WTC11 (cell line): ENCODE results near the gene CD46. TPM values are rescaled to one million over a fixed set of nuclear protein-coding genes. Genes with fewer than 3 reads are reported as not detected.

ENCODE experiments used
- ATAC-seq: fragments of 200-7000 bp; cut with Tn5 transposase; 2 replicates; pipeline ENCODE4 v1.10.0; 2021; ENCODE audit warnings: mild to moderate bottlenecking, moderate library complexity
- CTCF ChIA-PET: fragments of 300-600 bp; sonication (Branson Sonifier 250); formaldehyde crosslinking; loops from one replicate; lab custom pipeline; 2021; ENCODE audit warnings: antibody characterized with exemption; lab: Charles Lee
- POLR2A ChIA-PET: fragments of 350-600 bp; sonication (Branson Sonifier 250); formaldehyde crosslinking; loops from one replicate; lab custom pipeline; 2021; ENCODE audit warnings: antibody characterized with exemption; lab: Charles Lee
- DNase-seq: peaks from one replicate; pipeline ENCODE4 v3.0.0; 2021; ENCODE audit warnings: low spot score
- H3K27ac Mint-ChIP-seq: 2 replicates; pipeline ENCODE4 v1.8.0; 2021; ENCODE audit warnings: mixed read lengths
- H3K27me3 Mint-ChIP-seq: 2 replicates; pipeline ENCODE4 v1.8.0; 2021; ENCODE audit warnings: low read depth, mild to moderate bottlenecking, moderate library complexity, mixed read lengths
- H3K36me3 Mint-ChIP-seq: 2 replicates; pipeline ENCODE4 v1.8.0; 2021; ENCODE audit warnings: mixed read lengths
- H3K4me1 Mint-ChIP-seq: 2 replicates; pipeline ENCODE4 v1.8.0; 2022; ENCODE audit warnings: mixed read lengths
- H3K4me3 Mint-ChIP-seq: 2 replicates; pipeline ENCODE4 v1.8.0; 2021; ENCODE audit warnings: mild to moderate bottlenecking, moderate library complexity, mixed read lengths
- H3K9me3 Mint-ChIP-seq: 2 replicates; pipeline ENCODE4 v1.8.0; 2021; ENCODE audit warnings: mixed read lengths
- AR ChIP-seq: fragments of 250-450 bp; sonication (Bioruptor Pico); IDR thresholded peaks from 2 replicates; pipeline ENCODE4 v1.9.0; 2021; ENCODE audit warnings: mild to moderate bottlenecking
- CREM ChIP-seq: sonication (generic); formaldehyde crosslinking; IDR thresholded peaks from 2 replicates; pipeline ENCODE4 v1.8.1; 2022; ENCODE audit warnings: mild to moderate bottlenecking, missing genetic modification reagents, moderate library complexity
- ETV6 ChIP-seq: sonication (generic); formaldehyde crosslinking; IDR thresholded peaks from 2 replicates; pipeline ENCODE4 v1.8.1; 2022; ENCODE audit warnings: mild to moderate bottlenecking, missing genetic modification reagents
- JAZF1 ChIP-seq: fragments of 250-450 bp; sonication (Bioruptor Pico); IDR thresholded peaks from 2 replicates; pipeline ENCODE4 v1.9.0; 2021; ENCODE audit warnings: moderate library complexity, mild to moderate bottlenecking, inconsistent platforms
- KAT7 ChIP-seq: sonication (generic); formaldehyde crosslinking; IDR thresholded peaks from 2 replicates; pipeline ENCODE4 v1.8.1; 2023; ENCODE audit warnings: missing genetic modification reagents, mild to moderate bottlenecking, borderline replicate concordance
- MAX ChIP-seq: sonication (generic); formaldehyde crosslinking; IDR thresholded peaks from 2 replicates; pipeline ENCODE4 v1.8.0; 2022; ENCODE audit warnings: mild to moderate bottlenecking, missing genetic modification reagents
- NR3C1 ChIP-seq: sonication (generic); formaldehyde crosslinking; conservative IDR thresholded peaks from 2 replicates; pipeline ENCODE4 v1.8.1; 2023; ENCODE audit warnings: low read depth, mild to moderate bottlenecking, missing genetic modification reagents
- OVOL2 ChIP-seq: fragments of 250-450 bp; sonication (Bioruptor Pico); IDR thresholded peaks from 2 replicates; pipeline ENCODE4 v1.9.0; 2021; ENCODE audit warnings: mild to moderate bottlenecking, borderline replicate concordance
- ZBTB21 ChIP-seq: sonication (generic); formaldehyde crosslinking; IDR thresholded peaks from 2 replicates; pipeline ENCODE4 v1.8.1; 2023; ENCODE audit warnings: mild to moderate bottlenecking, missing genetic modification reagents, borderline replicate concordance
- ZNF317 ChIP-seq: sonication (generic); formaldehyde crosslinking; IDR thresholded peaks from 2 replicates; pipeline ENCODE4 v1.8.1; 2023; ENCODE audit warnings: low read depth, mild to moderate bottlenecking, moderate library complexity, missing genetic modification reagents, borderline replicate concordance
- total RNA-seq: library from RNA; stranded (reverse); gene quantifications from 3 replicates; pipeline ENCODE4 v1.2.3, GENCODE V29; 2021
- TF ChIP-seq, protein P1 (sequence below): sonication (generic); formaldehyde crosslinking; conservative IDR thresholded peaks from 2 replicates; pipeline ENCODE4 v1.8.1; 2023; ENCODE audit warnings: mild to moderate bottlenecking, low read depth, missing genetic modification reagents, moderate library complexity
- TF ChIP-seq, protein P2 (sequence below): sonication (generic); formaldehyde crosslinking; IDR thresholded peaks from 2 replicates; pipeline ENCODE4 v1.8.0; 2022; ENCODE audit warnings: missing genetic modification reagents
- TF ChIP-seq, protein P3 (sequence below): fragments of 200-600 bp; IDR thresholded peaks from 2 replicates; pipeline ENCODE4 v1.8.0; 2022; ENCODE audit warnings: antibody characterized with exemption
- TF ChIP-seq, protein P4 (sequence below): sonication (generic); formaldehyde crosslinking; IDR thresholded peaks from 2 replicates; pipeline ENCODE4 v1.8.1; 2023; ENCODE audit warnings: mild to moderate bottlenecking, missing genetic modification reagents
- TF ChIP-seq, protein P5 (sequence below): fragments of 250-450 bp; sonication (Bioruptor Pico); IDR thresholded peaks from 2 replicates; pipeline ENCODE4 v2.1.2; 2022; ENCODE audit warnings: mild to moderate bottlenecking, moderate library complexity

The CD46 gene
- total RNA-seq, 1 experiment from 2014 or later: 150 TPM

DNA sequence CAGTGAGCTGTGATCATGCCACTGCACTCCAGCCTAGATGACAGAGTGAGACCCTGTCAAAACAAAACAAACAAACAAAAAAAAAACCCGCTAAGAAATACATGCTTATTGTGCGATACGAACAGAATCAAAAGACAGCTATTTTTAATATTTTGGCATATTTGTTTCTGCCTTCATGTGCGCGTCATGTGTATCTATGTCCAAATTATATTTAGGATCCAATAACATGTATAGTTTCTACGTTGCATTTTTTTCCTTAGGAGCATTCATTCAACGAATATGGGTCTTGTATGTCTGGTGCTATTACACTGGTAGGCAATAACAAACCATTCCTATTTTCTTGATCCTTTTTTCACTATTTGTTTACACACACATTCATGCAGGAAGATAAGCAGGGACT lies 1.8 kb downstream of the CD46 start (continued):
- no peak for TF ChIP-seq ZBTB21 (CRISPR knock-in tag)
- TF ChIP-seq NR3C1 (CRISPR knock-in tag): no peak
- TF ChIP-seq, all 79 proteins: peak for 0

GRCh38 chr1:207754011-207754410 lies 2.2 kb downstream of the CD46 start:
- CTCF ChIA-PET: interaction anchor here (0.6 to 2.1 kb wide), 4 partner anchors 43 to 55 kb away, joined by 3 to 9 read pairs (median 4); no protein-coding TSS in a partner anchor
- Mint-ChIP-seq H3K4me3 (peak overlapping the region; percentile 99), H3K27ac (peak overlapping the region; percentile 24; the same call in 1 of the 2 replicates), H3K36me3 (peaks cover 30% of the 10 kb centered on the region), H3K27me3 (no peaks in the 10 kb centered on the region), H3K9me3 (no peaks in the 10 kb centered on the region), H3K4me1 (peaks cover 52% of the 10 kb centered on the region)
- POLR2A ChIA-PET: no interaction called here
- TF ChIP-seq KAT7 (CRISPR knock-in tag) (no peak), OVOL2 (no peak), MAX (no peak)
- TF ChIP-seq, protein P1, sequence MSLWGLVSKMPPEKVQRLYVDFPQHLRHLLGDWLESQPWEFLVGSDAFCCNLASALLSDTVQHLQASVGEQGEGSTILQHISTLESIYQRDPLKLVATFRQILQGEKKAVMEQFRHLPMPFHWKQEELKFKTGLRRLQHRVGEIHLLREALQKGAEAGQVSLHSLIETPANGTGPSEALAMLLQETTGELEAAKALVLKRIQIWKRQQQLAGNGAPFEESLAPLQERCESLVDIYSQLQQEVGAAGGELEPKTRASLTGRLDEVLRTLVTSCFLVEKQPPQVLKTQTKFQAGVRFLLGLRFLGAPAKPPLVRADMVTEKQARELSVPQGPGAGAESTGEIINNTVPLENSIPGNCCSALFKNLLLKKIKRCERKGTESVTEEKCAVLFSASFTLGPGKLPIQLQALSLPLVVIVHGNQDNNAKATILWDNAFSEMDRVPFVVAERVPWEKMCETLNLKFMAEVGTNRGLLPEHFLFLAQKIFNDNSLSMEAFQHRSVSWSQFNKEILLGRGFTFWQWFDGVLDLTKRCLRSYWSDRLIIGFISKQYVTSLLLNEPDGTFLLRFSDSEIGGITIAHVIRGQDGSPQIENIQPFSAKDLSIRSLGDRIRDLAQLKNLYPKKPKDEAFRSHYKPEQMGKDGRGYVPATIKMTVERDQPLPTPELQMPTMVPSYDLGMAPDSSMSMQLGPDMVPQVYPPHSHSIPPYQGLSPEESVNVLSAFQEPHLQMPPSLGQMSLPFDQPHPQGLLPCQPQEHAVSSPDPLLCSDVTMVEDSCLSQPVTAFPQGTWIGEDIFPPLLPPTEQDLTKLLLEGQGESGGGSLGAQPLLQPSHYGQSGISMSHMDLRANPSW (CRISPR knock-in tag): no peak
- TF ChIP-seq, protein P2, sequence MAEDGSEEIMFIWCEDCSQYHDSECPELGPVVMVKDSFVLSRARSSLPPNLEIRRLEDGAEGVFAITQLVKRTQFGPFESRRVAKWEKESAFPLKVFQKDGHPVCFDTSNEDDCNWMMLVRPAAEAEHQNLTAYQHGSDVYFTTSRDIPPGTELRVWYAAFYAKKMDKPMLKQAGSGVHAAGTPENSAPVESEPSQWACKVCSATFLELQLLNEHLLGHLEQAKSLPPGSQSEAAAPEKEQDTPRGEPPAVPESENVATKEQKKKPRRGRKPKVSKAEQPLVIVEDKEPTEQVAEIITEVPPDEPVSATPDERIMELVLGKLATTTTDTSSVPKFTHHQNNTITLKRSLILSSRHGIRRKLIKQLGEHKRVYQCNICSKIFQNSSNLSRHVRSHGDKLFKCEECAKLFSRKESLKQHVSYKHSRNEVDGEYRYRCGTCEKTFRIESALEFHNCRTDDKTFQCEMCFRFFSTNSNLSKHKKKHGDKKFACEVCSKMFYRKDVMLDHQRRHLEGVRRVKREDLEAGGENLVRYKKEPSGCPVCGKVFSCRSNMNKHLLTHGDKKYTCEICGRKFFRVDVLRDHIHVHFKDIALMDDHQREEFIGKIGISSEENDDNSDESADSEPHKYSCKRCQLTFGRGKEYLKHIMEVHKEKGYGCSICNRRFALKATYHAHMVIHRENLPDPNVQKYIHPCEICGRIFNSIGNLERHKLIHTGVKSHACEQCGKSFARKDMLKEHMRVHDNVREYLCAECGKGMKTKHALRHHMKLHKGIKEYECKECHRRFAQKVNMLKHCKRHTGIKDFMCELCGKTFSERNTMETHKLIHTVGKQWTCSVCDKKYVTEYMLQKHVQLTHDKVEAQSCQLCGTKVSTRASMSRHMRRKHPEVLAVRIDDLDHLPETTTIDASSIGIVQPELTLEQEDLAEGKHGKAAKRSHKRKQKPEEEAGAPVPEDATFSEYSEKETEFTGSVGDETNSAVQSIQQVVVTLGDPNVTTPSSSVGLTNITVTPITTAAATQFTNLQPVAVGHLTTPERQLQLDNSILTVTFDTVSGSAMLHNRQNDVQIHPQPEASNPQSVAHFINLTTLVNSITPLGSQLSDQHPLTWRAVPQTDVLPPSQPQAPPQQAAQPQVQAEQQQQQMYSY (CRISPR knock-in tag): no peak
- TF ChIP-seq, protein P3, sequence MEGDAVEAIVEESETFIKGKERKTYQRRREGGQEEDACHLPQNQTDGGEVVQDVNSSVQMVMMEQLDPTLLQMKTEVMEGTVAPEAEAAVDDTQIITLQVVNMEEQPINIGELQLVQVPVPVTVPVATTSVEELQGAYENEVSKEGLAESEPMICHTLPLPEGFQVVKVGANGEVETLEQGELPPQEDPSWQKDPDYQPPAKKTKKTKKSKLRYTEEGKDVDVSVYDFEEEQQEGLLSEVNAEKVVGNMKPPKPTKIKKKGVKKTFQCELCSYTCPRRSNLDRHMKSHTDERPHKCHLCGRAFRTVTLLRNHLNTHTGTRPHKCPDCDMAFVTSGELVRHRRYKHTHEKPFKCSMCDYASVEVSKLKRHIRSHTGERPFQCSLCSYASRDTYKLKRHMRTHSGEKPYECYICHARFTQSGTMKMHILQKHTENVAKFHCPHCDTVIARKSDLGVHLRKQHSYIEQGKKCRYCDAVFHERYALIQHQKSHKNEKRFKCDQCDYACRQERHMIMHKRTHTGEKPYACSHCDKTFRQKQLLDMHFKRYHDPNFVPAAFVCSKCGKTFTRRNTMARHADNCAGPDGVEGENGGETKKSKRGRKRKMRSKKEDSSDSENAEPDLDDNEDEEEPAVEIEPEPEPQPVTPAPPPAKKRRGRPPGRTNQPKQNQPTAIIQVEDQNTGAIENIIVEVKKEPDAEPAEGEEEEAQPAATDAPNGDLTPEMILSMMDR: no peak
- DNase-seq: no peak
- ATAC-seq: no peak

DNA sequence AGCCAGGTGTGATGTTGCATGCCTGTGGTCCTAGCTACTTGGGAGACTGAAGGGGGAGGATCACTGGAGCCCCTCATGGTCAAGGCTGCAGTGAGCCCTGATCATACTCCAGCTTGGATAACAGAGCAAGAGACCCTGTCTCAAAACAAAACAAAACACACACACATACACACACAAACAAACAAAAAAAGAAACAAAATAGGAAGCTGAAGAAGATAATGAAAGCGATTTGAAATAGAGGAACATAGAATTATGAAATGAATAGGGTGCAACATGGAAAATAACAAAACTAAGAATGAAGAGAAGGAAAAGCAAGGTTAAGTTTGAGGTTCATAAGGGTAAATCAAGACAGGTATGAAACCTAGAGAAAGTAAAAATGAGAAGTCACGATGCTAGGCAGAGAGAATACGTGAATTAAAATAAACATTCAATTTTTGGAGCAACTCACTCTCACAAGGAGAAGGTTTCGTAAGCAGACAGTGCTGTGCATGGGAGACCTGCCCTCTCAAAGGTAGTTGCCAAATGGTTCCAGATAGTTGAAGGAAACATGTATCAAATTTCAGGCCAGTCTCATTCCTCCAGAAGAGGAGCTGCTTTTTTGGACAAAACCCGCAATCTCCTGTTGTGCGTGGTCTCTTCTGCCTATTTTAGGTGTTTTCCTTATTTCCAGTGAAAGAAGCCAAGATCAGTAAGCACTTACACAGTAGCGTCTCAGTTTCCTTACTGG lies 3.3 kb downstream of the CD46 start:
- ATAC-seq (no peak), DNase-seq (no peak)
- Mint-ChIP-seq H3K4me1 (peaks cover 45% of the 10 kb centered on the region), H3K27me3 (no peaks in the 10 kb centered on the region), H3K9me3 (no peaks in the 10 kb centered on the region), H3K36me3 (peaks cover 40% of the 10 kb centered on the region), H3K27ac (peak overlapping the region; percentile 58), H3K4me3 (peak overlapping the region; percentile 22)
- CTCF ChIA-PET: interaction anchor here (0.6 to 1.8 kb wide), 4 partner anchors 42 to 148 kb away, joined by 3 to 4 read pairs (median 4); no protein-coding TSS in a partner anchor
- POLR2A ChIA-PET: interaction anchor here (0.5 to 0.7 kb wide), 3 partner anchors 58 to 829 kb away, joined by 3 read pairs; no protein-coding TSS in a partner anchor
- TF ChIP-seq, protein P4, sequence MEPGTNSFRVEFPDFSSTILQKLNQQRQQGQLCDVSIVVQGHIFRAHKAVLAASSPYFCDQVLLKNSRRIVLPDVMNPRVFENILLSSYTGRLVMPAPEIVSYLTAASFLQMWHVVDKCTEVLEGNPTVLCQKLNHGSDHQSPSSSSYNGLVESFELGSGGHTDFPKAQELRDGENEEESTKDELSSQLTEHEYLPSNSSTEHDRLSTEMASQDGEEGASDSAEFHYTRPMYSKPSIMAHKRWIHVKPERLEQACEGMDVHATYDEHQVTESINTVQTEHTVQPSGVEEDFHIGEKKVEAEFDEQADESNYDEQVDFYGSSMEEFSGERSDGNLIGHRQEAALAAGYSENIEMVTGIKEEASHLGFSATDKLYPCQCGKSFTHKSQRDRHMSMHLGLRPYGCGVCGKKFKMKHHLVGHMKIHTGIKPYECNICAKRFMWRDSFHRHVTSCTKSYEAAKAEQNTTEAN (CRISPR knock-in tag): no peak
- TF ChIP-seq ETV6 (no peak), CREM (no peak), ZNF317 (CRISPR knock-in tag) (no peak), NR3C1 (CRISPR knock-in tag) (no peak), ZBTB21 (CRISPR knock-in tag) (no peak), AR (CRISPR knock-in tag) (no peak), JAZF1 (CRISPR knock-in tag) (no peak)
- TF ChIP-seq, protein P5, sequence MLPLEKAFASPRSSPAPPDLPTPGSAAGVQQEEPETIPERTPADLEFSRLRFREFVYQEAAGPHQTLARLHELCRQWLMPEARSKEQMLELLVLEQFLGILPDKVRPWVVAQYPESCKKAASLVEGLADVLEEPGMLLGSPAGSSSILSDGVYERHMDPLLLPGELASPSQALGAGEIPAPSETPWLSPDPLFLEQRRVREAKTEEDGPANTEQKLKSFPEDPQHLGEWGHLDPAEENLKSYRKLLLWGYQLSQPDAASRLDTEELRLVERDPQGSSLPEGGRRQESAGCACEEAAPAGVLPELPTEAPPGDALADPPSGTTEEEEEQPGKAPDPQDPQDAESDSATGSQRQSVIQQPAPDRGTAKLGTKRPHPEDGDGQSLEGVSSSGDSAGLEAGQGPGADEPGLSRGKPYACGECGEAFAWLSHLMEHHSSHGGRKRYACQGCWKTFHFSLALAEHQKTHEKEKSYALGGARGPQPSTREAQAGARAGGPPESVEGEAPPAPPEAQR (CRISPR knock-in tag): no peak
